Liver (tissue), 3 donors: ENCODE measurements around the gene PERCC1.

Experiments
- CTCF ChIP-seq: fragments of 150-350 bp; IDR thresholded peaks from 2 replicates; pipeline ENCODE4 v1.5.1; 2017; ENCODE audit warnings: improper control_type of control experiment, low read depth, low read length; ENCODE audit not compliant: missing input control
- EGR1 ChIP-seq, 2 donors: IDR thresholded peaks; 2 replicates each; pipeline ENCODE4 v1.6.1; 2016 to 2018; ENCODE audit warnings: antibody characterized with exemption in 2 of 2, low read depth in 2 of 2
- FOXA1 ChIP-seq: IDR thresholded peaks from 2 replicates; pipeline ENCODE4 v1.6.1; 2016; ENCODE audit warnings: antibody characterized with exemption
- FOXA2 ChIP-seq: IDR thresholded peaks from 2 replicates; pipeline ENCODE4 v1.6.1; 2016; ENCODE audit warnings: antibody characterized with exemption
- GABPA ChIP-seq, 2 donors: IDR thresholded peaks in 1 of 2; conservative IDR thresholded peaks in 1 of 2; 2 replicates each; pipeline ENCODE4 v1.6.1; 2016; ENCODE audit warnings: antibody characterized with exemption in 2 of 2, mild to moderate bottlenecking in 1 of 2, moderate library complexity in 1 of 2
- JUND ChIP-seq, 2 donors: IDR thresholded peaks; 2 replicates each; pipeline ENCODE4 v1.6.1; 2016; ENCODE audit warnings: antibody characterized with exemption in 2 of 2
- MAX ChIP-seq: IDR thresholded peaks from 2 replicates; pipeline ENCODE4 v1.6.1; 2016; ENCODE audit warnings: antibody characterized with exemption
- RAD21 ChIP-seq, 2 donors: IDR thresholded peaks; 2 replicates each; pipeline ENCODE4 v1.6.1; 2016; ENCODE audit warnings: antibody characterized with exemption in 2 of 2, mild to moderate bottlenecking in 2 of 2
- REST ChIP-seq: IDR thresholded peaks from 2 replicates; pipeline ENCODE4 v1.6.1; 2016; ENCODE audit warnings: antibody characterized with exemption, mild to moderate bottlenecking
- SP1 ChIP-seq: IDR thresholded peaks from 2 replicates; pipeline ENCODE4 v1.6.1; 2018; ENCODE audit warnings: antibody characterized with exemption, mild to moderate bottlenecking
- TAF1 ChIP-seq: conservative IDR thresholded peaks from 2 replicates; pipeline ENCODE4 v1.6.1; 2016; ENCODE audit warnings: antibody characterized with exemption, mild to moderate bottlenecking
- YY1 ChIP-seq: IDR thresholded peaks from 2 replicates; pipeline ENCODE4 v1.6.1; 2016; ENCODE audit warnings: antibody characterized with exemption, mild to moderate bottlenecking
- ZBTB33 ChIP-seq: IDR thresholded peaks from 2 replicates; pipeline ENCODE4 v1.6.1; 2016; ENCODE audit warnings: antibody characterized with exemption
- TF ChIP-seq, protein P1 (sequence below): IDR thresholded peaks from 2 replicates; pipeline ENCODE4 v1.6.1; 2016; ENCODE audit warnings: antibody characterized with exemption
- donor health status: healthy.
- donor health status: healthy.

DNA sequence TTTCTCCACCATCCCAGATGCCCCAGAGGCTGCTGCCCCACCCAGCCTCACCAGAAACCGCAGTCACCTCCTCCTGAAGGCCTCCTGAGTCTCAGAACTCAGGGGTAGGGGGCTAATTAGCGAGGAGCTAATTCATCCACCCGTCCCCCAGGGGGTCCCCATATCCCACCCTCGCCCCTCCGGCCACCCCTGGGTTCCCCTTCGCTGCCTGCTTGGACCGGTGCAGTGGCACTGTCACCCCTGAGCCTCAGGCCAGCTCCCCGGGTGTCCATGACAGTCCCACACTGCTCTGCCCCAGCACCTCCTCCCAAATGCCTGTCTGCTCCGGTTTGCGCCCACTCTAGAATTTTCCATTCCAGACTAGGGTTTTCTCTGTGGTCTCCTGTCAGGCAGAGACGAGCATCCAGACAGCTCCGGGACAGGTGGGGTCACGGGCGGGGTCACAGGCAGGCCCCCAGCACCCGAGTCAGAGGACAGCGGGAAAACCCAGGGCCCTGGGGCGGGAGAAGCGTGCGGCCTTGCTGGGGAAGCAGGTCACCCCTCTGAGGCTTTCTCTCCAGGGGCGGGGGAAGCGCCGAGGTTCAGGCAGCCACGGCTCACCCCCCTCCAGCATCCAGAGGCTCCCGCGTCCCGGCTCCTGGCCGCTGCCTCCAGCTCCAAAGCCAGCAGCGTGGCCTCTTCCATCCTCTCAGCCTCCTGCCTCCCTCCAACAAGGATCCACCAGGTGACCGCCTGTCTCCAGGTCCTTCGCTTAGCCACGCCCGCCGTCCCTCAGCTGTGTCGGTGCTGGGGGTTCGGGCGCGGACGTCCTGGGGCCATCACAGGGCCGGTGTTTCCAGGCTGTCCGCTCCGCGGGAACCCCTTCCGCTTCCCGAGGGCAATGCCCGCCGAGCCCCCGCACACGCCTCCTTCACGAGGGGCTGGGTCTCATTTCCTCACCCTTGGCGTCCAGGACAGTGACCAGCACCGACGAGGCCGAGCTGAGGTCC lies 3.1 kb upstream of the PERCC1 start:
- TF ChIP-seq CTCF (no peak), GABPA (IDR thresholded peaks at IDR 0.05 in 1 of 2, conservative IDR thresholded peaks at IDR 0.05 in 1 of 2) (no peak), YY1 (no peak), REST (no peak), MAX (no peak), FOXA1 (no peak), EGR1 (IDR thresholded peaks at IDR 0.05; ENCODE audit: low read depth in 2 of 2) (no peak), FOXA2 (no peak), SP1 (no peak), JUND (IDR thresholded peaks at IDR 0.05) (no peak), RAD21 (IDR thresholded peaks at IDR 0.05) (no peak), TAF1 (no peak), ZBTB33 (no peak)
- TF ChIP-seq, protein P1, sequence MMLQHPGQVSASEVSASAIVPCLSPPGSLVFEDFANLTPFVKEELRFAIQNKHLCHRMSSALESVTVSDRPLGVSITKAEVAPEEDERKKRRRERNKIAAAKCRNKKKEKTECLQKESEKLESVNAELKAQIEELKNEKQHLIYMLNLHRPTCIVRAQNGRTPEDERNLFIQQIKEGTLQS, result no peak
